HFF-Myc (cell line): ENCODE data around the gene HARS1.

ENCODE experiments used
- DNase-seq: peaks from one replicate; pipeline ENCODE4 v3.0.0-alpha.2; 2011; ENCODE audit warnings: low read depth; ENCODE audit errors: extremely low read depth
- H3K4me3 ChIP-seq: replicated peaks from 2 replicates; pipeline ENCODE4 v1.5.1; 2011; ENCODE audit warnings: low read depth, mild to moderate bottlenecking, control low read depth, low read length
- CTCF ChIP-seq: IDR thresholded peaks from 2 replicates; pipeline ENCODE4 v1.5.1; 2012; ENCODE audit warnings: mild to moderate bottlenecking, low read depth, low read length, control low read depth; ENCODE audit errors: missing control alignments

Gene HARS1

DNA sequence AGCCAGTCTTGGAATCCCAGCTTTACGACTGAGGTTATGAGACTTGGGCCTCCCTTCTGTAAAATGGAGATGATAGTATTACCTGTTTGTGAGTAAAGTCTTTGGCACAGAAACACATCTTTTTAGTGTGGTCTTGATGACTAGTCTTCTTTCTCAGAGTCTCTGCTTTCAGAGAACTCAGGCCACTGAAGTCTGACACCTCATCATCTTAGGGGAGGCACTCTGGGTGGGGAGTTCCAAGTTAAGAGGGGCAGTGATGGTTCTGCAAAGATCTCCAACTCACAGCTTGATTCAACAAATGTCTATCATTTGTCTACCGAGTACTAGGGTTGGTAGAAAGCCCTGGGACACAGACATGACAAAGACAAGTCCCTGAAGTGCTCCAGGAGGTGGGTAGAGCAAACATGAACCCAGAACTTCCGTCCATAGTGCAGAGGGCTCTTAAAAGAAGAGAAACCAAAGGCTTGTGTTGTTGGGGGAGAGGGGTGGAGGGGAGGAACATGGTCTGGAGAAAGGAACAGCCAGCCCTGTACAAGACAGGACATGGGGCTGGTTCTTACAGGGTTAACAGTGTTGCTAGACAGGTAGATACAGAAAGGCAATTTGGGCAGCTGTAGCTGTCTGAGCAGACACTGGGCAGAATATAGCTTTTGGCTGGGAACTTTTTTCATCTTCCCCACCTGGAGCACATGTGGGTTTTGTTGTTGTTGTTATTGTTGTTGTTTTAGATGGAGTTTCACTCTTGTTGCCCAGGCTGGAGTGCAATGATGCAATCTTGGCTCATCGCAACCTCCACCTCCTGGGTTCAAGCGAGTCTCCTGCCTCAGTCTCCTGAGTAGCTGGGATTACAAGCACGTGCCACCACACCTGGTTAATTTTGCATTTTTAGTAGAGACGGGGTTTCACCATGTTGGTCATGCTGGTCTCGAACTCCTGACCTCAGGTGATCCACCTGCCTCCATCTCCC, 55.6 kb downstream of the HARS1 start:
- no peak for TF ChIP-seq CTCF
- no peak for DNase-seq
- H3K4me3 ChIP-seq: no peak overlapping the region

DNA sequence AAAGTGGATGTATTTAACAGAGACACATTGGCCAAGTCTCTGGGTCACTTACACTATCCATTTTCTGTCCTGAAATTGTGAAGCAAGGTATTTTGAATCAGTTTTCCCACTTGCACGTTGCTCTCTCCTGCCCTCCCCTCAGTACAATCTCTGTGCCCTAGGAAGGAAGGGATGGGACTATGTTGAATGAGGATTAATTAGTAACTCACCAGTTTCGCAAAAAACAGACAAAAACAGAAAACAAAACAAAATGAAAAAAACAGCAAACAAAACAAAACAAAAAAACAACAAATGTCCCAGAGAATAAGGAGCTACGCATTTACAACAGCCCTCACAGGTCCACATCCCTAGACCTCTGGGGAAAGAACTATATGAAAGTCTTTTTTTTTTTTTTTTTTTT, 57.1 kb downstream of the HARS1 start:
- no peak for TF ChIP-seq CTCF
- DNase-seq: no peak
- H3K4me3 ChIP-seq: no peak overlapping the region

GRCh38 chr5:140633501-140633900, 57.7 kb downstream of the HARS1 start:
- no peak for TF ChIP-seq CTCF
- H3K4me3 ChIP-seq: no peak overlapping the region
- no peak for DNase-seq

DNA sequence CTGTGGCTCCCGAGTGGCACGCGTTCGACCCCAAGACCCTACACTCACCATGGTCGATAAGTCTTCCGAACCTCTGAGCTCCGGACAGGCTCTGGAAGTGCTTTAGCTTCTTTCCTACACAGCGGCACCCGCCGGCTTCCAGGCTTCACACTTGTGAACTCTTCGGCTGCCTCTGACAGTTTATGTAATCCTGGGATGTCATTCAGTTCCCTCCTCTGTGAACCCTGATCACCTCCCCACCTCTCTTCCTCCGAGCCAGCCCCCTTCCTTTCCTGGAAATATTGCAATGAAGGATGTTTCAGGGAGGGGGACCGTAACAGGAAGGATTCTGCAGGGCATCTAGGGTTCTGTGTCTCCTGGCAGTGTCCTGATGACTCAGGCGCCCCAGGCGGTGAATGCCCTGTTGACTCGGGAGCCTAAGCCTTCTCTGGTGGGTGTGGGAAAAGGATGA, 58.1 kb downstream of the HARS1 start, which contains the start of gene CD14:
TSS of gene CD14 (minus strand) at position 155 of the 451 bp plus-strand sequence. CDS start at position 51, 104 bp downstream.
- H3K4me3 ChIP-seq: peak within 1 kb of the TSS; percentile 41
- DNase-seq: no peak
- TF ChIP-seq CTCF: no peak

GRCh38 chr5:140632366-140633020, 58.7 kb downstream of the HARS1 start:
- TF ChIP-seq CTCF: no peak
- H3K4me3 ChIP-seq: peak overlapping the region; percentile 41
- DNase-seq: no peak

DNA sequence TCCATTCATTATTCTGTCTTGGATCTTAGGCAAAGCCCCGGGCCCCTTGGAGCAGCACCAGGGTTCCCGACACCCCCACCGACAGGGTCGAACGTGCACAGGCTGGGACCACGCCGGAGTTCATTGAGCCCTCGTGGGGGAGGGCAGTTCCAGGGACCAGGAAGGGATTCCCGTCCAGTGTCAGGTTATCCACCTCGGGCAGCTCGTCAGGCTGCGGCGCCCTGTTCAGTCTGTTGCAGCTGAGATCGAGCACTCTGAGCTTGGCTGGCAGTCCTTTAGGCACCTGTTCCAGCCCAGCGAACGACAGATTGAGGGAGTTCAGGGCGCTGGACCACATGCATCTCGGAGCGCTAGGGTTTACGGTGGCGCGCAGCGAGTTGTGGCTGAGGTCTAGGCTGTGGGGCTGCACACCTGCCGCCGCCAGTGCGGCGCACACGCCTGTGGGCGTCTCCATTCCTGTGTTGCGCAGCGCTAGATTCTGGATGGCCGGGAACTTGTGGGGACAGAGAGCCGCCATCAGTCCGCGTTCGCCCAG, 59.3 kb downstream of the HARS1 start:
- TF ChIP-seq CTCF: no peak
- peak overlapping the region; percentile 41 for H3K4me3 ChIP-seq
- DNase-seq: no peak
